Mesendoderm (in vitro differentiated cells): ENCODE results near the gene GPR142.

Source experiments
- DNase-seq: peaks from one replicate; pipeline ENCODE4 v3.0.0; 2013
- H2AK5ac ChIP-seq: 2 replicates; pipeline ENCODE4 v1.6.1; 2013; ENCODE audit warnings: low read length, inconsistent platforms
- H2BK120ac ChIP-seq: 2 replicates; pipeline ENCODE4 v1.6.1; 2013; ENCODE audit warnings: low read depth, mild to moderate bottlenecking, low read length, moderate library complexity, mixed read lengths
- H2BK15ac ChIP-seq: replicated peaks from 2 replicates; pipeline ENCODE4 v1.6.1; 2013; ENCODE audit warnings: low read depth, mild to moderate bottlenecking, moderate library complexity
- H2BK5ac ChIP-seq: 2 replicates; pipeline ENCODE4 v1.6.1; 2013; ENCODE audit warnings: low read length, inconsistent platforms
- H3K18ac ChIP-seq: 2 replicates; pipeline ENCODE4 v1.6.1; 2013; ENCODE audit warnings: mild to moderate bottlenecking, low read length, mixed read lengths
- H3K23ac ChIP-seq: one replicate; pipeline ENCODE4 v1.6.1; 2013; ENCODE audit warnings: low read length
- H3K27ac ChIP-seq: 2 replicates; pipeline ENCODE4 v1.5.1; 2013; ENCODE audit warnings: low read depth, mild to moderate bottlenecking, inconsistent platforms, low read length, moderate library complexity
- H3K27me3 ChIP-seq: 2 replicates; pipeline ENCODE4 v1.6.1; 2013; ENCODE audit warnings: low read length, control low read depth, mild to moderate bottlenecking, inconsistent platforms; ENCODE audit not compliant: insufficient read depth, poor library complexity
- H3K36me3 ChIP-seq: 2 replicates; pipeline ENCODE4 v1.6.1; 2013; ENCODE audit warnings: low read length, inconsistent platforms; ENCODE audit not compliant: control insufficient read depth, insufficient read depth
- H3K4ac ChIP-seq: one replicate; pipeline ENCODE4 v1.6.1; 2013; ENCODE audit warnings: low read depth, mild to moderate bottlenecking, low read length, moderate library complexity
- H3K4me1 ChIP-seq: 2 replicates; pipeline ENCODE4 v1.6.1; 2013; ENCODE audit warnings: low read depth, low read length, inconsistent platforms; ENCODE audit not compliant: control insufficient read depth
- H3K4me2 ChIP-seq: 2 replicates; pipeline ENCODE4 v1.6.1; 2013; ENCODE audit warnings: low read length
- H3K4me3 ChIP-seq: 2 replicates; pipeline ENCODE4 v1.5.1; 2013; ENCODE audit warnings: mild to moderate bottlenecking, low read length
- H3K56ac ChIP-seq: one replicate; pipeline ENCODE4 v1.6.1; 2013; ENCODE audit warnings: low read length
- H3K79me1 ChIP-seq: 2 replicates; pipeline ENCODE4 v1.6.1; 2013; ENCODE audit warnings: low read length, inconsistent platforms
- H3K79me2 ChIP-seq: 2 replicates; pipeline ENCODE4 v1.6.1; 2013; ENCODE audit warnings: mild to moderate bottlenecking, low read length; ENCODE audit not compliant: control insufficient read depth, insufficient read depth
- H3K9ac ChIP-seq: 2 replicates; pipeline ENCODE4 v1.6.1; 2013; ENCODE audit warnings: low read length, inconsistent platforms
- H4K5ac ChIP-seq: one replicate; pipeline ENCODE4 v1.6.1; 2013; ENCODE audit warnings: low read length
- H4K8ac ChIP-seq: one replicate; pipeline ENCODE4 v1.6.1; 2013; ENCODE audit warnings: low read depth, mild to moderate bottlenecking, control low read depth, low read length, moderate library complexity
- WGBS: extraction: QIAGEN DNeasy Blood & Tissue Kit; methylation state at CpG from one replicate; pipeline ENCODE4 v1.1.7; 2013; ENCODE audit warnings: low lambda C conversion rate, missing lambda C conversion rate; ENCODE audit not compliant: insufficient coverage; ENCODE audit errors: extremely low coverage; 5-methylcytosine and 5-hydroxymethylcytosine counted together

Gene GPR142

DNA sequence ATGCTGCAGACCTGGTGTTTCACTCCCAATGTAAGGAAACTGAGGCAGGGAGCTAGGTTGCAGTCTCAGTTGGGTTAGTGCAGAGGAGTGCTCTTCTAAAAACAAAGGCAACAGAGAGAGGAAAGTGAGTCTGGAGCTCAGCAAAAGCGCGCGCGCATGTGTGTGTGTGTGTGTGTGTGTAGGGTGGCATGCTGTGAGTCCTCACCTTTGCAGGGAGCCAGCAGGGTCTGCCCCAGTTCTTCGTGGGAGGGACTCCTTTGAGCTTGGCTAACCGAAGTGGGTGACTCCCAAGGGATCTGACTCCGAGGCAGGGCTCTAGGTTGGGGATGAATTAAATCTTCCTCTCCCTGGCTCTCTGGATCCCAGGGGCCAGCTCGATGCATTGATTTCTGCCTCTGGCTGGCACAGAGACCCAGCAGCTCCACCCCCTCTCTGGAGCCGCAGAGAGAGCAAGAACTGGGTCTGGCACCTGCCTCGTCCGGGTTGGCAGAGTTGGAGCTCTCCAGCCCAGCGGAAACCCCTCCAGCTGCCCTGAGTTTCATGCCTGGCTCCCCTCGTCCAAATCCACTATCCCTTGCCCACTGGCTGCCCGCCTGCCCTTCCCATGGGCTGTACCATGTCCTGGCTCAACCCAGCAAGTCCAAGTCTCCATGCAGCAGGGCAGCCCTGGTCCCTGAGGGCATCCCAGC, 4.4 kb upstream of the GPR142 start:
- no peak overlapping the region for H2BK5ac ChIP-seq
- WGBS, result no CpG with 5 or more reads among the region's 14 CpGs

DNA sequence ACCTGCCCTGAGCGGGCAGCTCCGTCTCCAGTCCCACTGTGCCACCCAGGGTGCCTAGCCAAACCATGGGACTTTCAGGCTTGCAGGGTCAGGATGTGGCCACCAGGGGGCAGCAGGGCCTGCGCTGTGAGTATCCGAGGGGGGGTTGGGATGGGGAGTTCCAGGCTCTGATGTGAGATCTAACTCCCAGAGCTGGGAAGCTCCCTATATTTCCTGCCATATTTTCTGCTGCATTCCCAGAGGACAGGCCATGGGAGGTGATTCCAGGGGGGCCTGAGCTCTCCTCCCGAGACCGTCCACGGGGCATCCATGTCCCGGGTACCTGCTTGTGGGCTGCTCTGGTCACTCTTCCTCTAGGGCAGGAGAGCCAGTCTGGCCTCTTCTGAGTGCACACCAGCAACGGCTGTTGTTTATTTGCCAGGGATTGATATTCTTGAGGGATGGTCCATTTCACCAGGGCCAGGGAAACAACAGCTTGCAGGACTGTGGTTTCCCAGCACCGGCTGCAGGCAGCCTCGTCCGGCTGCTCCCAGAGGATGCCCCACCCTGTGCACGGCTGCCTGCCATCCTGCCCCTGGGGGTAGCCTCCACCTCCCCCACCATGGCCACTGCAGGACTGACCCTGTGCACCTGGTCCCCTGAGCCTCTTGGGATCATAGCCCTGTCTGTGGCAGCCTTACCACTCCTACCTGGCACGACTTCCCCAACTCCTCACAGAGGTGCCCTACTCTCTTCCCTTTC, 1.2 kb downstream of the GPR142 start:
- no peak overlapping the region for H2AK5ac ChIP-seq
- H3K4me3 ChIP-seq, result no peak overlapping the region
- no peak overlapping the region for H3K4ac ChIP-seq
- H2BK15ac ChIP-seq, result no peak overlapping the region
- DNase-seq, result peak; percentile 66
- no peak overlapping the region for H3K23ac ChIP-seq
- H4K5ac ChIP-seq, result no peak overlapping the region
- H2BK120ac ChIP-seq, result no peak overlapping the region
- no peak overlapping the region for H3K27ac ChIP-seq
- no peaks in the 10 kb centered on the region for H3K36me3 ChIP-seq
- H3K4me1 ChIP-seq, result no peaks in the 10 kb centered on the region
- H3K56ac ChIP-seq, result no peak overlapping the region
- H3K18ac ChIP-seq, result no peak overlapping the region
- no CpG with 5 or more reads among the region's 14 CpGs for WGBS
- no peak overlapping the region for H3K4me2 ChIP-seq
- H3K79me1 ChIP-seq, result no peaks in the 10 kb centered on the region
- no peak overlapping the region for H4K8ac ChIP-seq
- H3K9ac ChIP-seq, result no peak overlapping the region
- H3K79me2 ChIP-seq, result no peaks in the 10 kb centered on the region
- no peak overlapping the region for H2BK5ac ChIP-seq
- H3K27me3 ChIP-seq, result no peaks in the 10 kb centered on the region

More for the DNA sequence above, 4.4 kb upstream of the GPR142 start:
- no peak overlapping the region for H3K9ac ChIP-seq
- no peak overlapping the region for H4K5ac ChIP-seq
- H2BK120ac ChIP-seq, result no peak overlapping the region
- H3K4me3 ChIP-seq, result no peak overlapping the region
- no peak overlapping the region for H2AK5ac ChIP-seq
- H3K79me2 ChIP-seq, result no peaks in the 10 kb centered on the region
- H3K27ac ChIP-seq, result no peak overlapping the region
- H3K27me3 ChIP-seq, result no peaks in the 10 kb centered on the region
- H3K23ac ChIP-seq, result no peak overlapping the region
- H3K4me2 ChIP-seq, result no peak overlapping the region
- H3K4me1 ChIP-seq, result no peaks in the 10 kb centered on the region
- no peaks in the 10 kb centered on the region for H3K79me1 ChIP-seq
- no peak overlapping the region for H3K4ac ChIP-seq
- H4K8ac ChIP-seq, result no peak overlapping the region
- no peaks in the 10 kb centered on the region for H3K36me3 ChIP-seq
- no peak overlapping the region for H3K18ac ChIP-seq
- H2BK15ac ChIP-seq, result no peak overlapping the region
- no peak overlapping the region for H3K56ac ChIP-seq
- DNase-seq, result no peak

DNA sequence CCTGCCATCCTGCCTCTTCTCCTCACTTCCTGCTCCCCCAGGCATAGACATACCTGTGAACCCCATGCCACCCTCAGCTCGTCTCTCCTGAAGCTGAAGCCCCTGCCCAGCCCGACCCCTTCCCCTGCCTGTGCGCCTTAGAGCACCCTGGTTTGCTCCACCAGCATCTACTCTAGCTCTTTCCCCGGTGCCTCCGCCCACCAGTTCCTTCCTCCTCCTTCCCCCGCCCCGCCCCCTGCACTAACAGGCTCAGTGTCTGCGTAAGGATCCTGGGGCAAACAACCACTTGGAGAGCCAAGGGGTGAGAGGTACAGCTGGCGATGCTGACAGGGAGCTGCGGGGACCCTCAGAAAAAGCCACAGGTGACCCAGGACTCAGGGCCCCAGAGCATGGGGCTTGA, 1.9 kb downstream of the GPR142 start:
- H3K23ac ChIP-seq, result no peak overlapping the region
- no peaks in the 10 kb centered on the region for H3K79me2 ChIP-seq
- no peak for DNase-seq
- H2AK5ac ChIP-seq, result no peak overlapping the region
- H3K56ac ChIP-seq, result no peak overlapping the region
- no peaks in the 10 kb centered on the region for H3K27me3 ChIP-seq
- H3K27ac ChIP-seq, result no peak overlapping the region
- H3K36me3 ChIP-seq, result no peaks in the 10 kb centered on the region
- no peak overlapping the region for H3K4me2 ChIP-seq
- H2BK5ac ChIP-seq, result no peak overlapping the region
- H3K4me3 ChIP-seq, result no peak overlapping the region
- no peaks in the 10 kb centered on the region for H3K79me1 ChIP-seq
- no peaks in the 10 kb centered on the region for H3K4me1 ChIP-seq
- no peak overlapping the region for H4K5ac ChIP-seq
- H4K8ac ChIP-seq, result no peak overlapping the region
- no peak overlapping the region for H2BK120ac ChIP-seq
- no peak overlapping the region for H3K18ac ChIP-seq
- no peak overlapping the region for H3K4ac ChIP-seq
- H2BK15ac ChIP-seq, result no peak overlapping the region
- no CpG with 5 or more reads among the region's 10 CpGs for WGBS
- no peak overlapping the region for H3K9ac ChIP-seq

DNA sequence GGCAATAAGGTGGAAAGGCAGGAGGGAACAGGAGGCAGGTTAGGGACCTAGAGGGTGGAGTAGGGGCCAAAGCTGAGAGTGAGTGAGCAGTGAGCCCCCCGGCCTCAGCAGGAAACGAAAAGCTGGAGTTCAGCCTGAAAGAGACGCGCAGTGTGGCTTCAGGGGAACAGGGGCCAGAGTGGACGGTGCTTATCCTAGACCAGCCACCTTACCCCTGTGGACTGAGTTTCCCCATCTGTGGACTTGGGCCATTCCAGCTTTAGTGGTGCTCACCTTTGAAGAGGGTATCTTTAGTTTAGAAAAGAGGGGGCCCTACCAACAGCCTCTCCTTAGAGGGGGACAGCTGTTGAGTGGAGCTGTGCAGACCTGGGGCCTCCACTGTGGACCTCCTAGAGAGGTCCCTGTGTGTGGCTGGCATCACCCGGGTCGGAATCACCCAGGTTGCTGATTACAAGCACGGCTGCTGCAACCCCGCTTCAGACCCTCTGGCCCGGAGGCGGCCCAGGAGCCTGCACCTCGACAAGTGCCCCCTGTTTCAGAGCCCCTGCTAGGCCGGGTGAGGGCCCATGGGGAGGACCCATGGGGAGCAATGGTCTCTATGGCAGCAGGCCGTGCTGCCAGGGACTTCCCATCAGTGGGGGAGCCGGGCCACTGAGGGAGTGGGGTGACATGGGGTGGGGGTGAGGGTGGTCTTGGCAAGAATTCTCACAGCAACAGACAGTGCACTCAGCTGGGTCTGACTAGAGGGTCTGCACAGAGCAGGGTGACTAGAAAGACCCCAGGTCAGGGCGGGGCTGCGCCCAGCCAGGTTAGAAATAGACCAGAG, 2.6 kb downstream of the GPR142 start:
- H3K36me3 ChIP-seq, result no peaks in the 10 kb centered on the region
- no peak overlapping the region for H3K56ac ChIP-seq
- no peak overlapping the region for H2BK120ac ChIP-seq
- H3K23ac ChIP-seq, result no peak overlapping the region
- no peaks in the 10 kb centered on the region for H3K79me2 ChIP-seq
- no peaks in the 10 kb centered on the region for H3K4me1 ChIP-seq
- no peak overlapping the region for H2AK5ac ChIP-seq
- H3K4me2 ChIP-seq, result no peak overlapping the region
- H3K79me1 ChIP-seq, result no peaks in the 10 kb centered on the region
- H4K8ac ChIP-seq, result no peak overlapping the region
- H4K5ac ChIP-seq, result no peak overlapping the region
- H3K18ac ChIP-seq, result no peak overlapping the region
- H3K4ac ChIP-seq, result no peak overlapping the region
- no peak overlapping the region for H2BK15ac ChIP-seq
- H3K27ac ChIP-seq, result no peak overlapping the region
- H3K9ac ChIP-seq, result no peak overlapping the region
- WGBS, result no CpG with 5 or more reads among the region's 17 CpGs
- no peaks in the 10 kb centered on the region for H3K27me3 ChIP-seq
- H3K4me3 ChIP-seq, result no peak overlapping the region
- DNase-seq, result no peak
- H2BK5ac ChIP-seq, result no peak overlapping the region

DNA sequence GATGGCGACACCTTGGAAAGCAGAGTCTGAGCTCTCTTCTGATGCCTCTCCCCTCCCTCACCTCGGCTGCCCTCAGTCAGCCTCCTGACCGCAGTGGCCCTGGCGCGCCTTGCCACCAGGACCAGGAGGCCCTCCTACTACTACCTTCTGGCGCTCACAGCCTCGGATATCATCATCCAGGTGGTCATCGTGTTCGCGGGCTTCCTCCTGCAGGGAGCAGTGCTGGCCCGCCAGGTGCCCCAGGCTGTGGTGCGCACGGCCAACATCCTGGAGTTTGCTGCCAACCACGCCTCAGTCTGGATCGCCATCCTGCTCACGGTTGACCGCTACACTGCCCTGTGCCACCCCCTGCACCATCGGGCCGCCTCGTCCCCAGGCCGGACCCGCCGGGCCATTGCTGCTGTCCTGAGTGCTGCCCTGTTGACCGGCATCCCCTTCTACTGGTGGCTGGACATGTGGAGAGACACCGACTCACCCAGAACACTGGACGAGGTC, 4.4 kb downstream of the GPR142 start:
- H3K79me1 ChIP-seq, result no peaks in the 10 kb centered on the region
- H3K56ac ChIP-seq, result no peak overlapping the region
- H3K4me2 ChIP-seq, result no peak overlapping the region
- H3K36me3 ChIP-seq, result no peaks in the 10 kb centered on the region
- no peak overlapping the region for H3K4me3 ChIP-seq
- no peak overlapping the region for H2AK5ac ChIP-seq
- no peak overlapping the region for H2BK5ac ChIP-seq
- no peak overlapping the region for H3K9ac ChIP-seq
- no CpG with 5 or more reads among the region's 26 CpGs for WGBS
- no peak overlapping the region for H2BK15ac ChIP-seq
- H4K8ac ChIP-seq, result no peak overlapping the region
- H3K27me3 ChIP-seq, result no peaks in the 10 kb centered on the region
- H4K5ac ChIP-seq, result no peak overlapping the region
- H3K18ac ChIP-seq, result no peak overlapping the region
- no peaks in the 10 kb centered on the region for H3K79me2 ChIP-seq
- H3K4me1 ChIP-seq, result no peaks in the 10 kb centered on the region
- H3K23ac ChIP-seq, result no peak overlapping the region
- DNase-seq, result no peak
- H3K4ac ChIP-seq, result no peak overlapping the region
- H3K27ac ChIP-seq, result no peak overlapping the region
- no peak overlapping the region for H2BK120ac ChIP-seq
